ENCODE results near the gene ATP7A.
"Not testable (repeated sequence)": the region's sequence is repeated elsewhere in the genome, so short reads cannot be mapped to it uniquely, and the experiment has no call there.

ATP7A gene

DNA sequence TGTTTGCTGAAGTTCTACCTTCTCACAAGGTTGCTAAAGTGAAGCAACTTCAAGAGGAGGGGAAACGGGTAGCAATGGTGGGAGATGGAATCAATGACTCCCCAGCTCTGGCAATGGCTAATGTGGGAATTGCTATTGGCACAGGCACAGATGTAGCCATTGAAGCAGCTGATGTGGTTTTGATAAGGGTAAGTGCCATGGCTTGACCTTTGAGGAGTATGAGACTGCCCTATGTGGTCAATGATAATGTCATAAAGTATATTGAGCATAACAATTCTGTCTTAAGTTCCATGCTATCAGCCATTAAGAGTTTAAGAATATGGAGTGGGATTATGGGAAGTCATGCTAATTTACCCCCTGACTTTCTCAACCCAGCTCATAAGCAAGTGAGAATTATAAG lies 132.1 kb downstream of the ATP7A start:
- Mint-ChIP-seq H3K27me3 (no peaks in the 10 kb centered on the region), H3K4me3 (no peak overlapping the region), H3K9me3 (no peaks in the 10 kb centered on the region), H3K4me1 (ENCODE audit: low read depth) (peaks cover 6% of the 10 kb centered on the region), H3K27ac (no peak overlapping the region), H3K36me3 (ENCODE audit: low read depth) (peaks cover 10% of the 10 kb centered on the region)

DNA sequence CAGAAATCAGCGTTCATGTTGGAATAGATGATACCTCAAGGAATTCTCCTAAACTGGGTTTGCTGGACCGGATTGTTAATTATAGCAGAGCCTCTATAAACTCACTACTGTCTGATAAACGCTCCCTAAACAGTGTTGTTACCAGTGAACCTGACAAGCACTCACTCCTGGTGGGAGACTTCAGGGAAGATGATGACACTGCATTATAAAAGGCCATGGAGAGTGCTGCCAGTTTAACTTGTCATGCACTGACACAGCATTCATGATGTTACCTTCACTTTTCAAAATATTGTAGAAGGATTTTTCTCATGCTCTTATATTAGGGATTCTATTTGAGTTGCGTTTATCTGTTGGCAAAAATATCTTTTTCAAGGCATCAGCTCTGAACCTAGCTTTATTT lies 135.9 kb downstream of the ATP7A start:
- no peak overlapping the region for H3K4me3 Mint-ChIP-seq
- H3K36me3 Mint-ChIP-seq (ENCODE audit: low read depth): peaks cover 5% of the 10 kb centered on the region
- no peak overlapping the region for H3K27ac Mint-ChIP-seq
- no peaks in the 10 kb centered on the region for H3K9me3 Mint-ChIP-seq
- H3K27me3 Mint-ChIP-seq: no peaks in the 10 kb centered on the region
- H3K4me1 Mint-ChIP-seq (ENCODE audit: low read depth): peaks cover 6% of the 10 kb centered on the region

DNA sequence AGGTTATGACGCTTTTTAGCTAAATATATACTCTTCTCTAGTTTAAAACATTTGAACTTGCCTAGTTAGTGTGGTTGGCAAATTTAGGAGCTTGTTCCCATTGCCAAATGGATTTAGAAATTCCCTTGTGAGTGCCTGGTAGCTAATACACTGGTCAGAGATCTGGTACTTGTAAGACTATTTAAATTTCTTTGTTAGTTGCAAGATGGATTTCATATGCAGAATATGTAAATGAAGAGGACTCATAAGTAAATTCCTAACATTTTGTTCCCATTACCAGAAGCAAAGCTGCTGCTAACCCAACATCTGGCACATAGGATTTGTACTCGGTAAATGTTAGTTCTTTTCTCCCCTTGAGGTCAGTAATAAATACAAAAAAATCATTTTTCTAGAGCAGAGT lies 137.6 kb downstream of the ATP7A start:
- H3K36me3 Mint-ChIP-seq (ENCODE audit: low read depth): peaks cover 12% of the 10 kb centered on the region
- no peak overlapping the region for H3K27ac Mint-ChIP-seq
- no peaks in the 10 kb centered on the region for H3K27me3 Mint-ChIP-seq
- peaks cover 5% of the 10 kb centered on the region for H3K9me3 Mint-ChIP-seq
- H3K4me3 Mint-ChIP-seq: no peak overlapping the region
- no peaks in the 10 kb centered on the region for H3K4me1 Mint-ChIP-seq (ENCODE audit: low read depth)

DNA sequence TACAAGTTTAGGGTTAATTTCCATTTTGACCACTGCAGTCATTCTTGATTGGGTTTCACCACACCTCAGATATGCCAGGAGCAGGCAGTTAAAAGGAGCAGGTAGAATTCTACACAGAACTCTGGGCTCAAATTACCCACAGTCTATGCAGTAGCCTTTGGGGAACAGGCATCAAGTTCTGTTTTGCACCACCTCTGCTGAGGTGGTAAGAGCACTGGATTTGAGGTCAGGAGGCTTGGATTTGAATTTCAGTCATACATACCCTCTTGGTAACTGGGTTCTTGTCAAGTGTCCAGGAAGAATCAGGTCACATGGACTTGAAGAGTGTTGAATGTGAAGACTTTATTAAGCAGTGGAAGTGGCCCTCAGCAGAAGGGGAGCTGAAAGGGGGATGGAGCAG lies 153.2 kb downstream of the ATP7A start:
- H3K27ac Mint-ChIP-seq: no peak overlapping the region
- no peaks in the 10 kb centered on the region for H3K9me3 Mint-ChIP-seq
- no peaks in the 10 kb centered on the region for H3K36me3 Mint-ChIP-seq (ENCODE audit: low read depth)
- H3K4me3 Mint-ChIP-seq: no peak overlapping the region
- H3K27me3 Mint-ChIP-seq: no peaks in the 10 kb centered on the region
- peaks cover 19% of the 10 kb centered on the region for H3K4me1 Mint-ChIP-seq (ENCODE audit: low read depth)

DNA sequence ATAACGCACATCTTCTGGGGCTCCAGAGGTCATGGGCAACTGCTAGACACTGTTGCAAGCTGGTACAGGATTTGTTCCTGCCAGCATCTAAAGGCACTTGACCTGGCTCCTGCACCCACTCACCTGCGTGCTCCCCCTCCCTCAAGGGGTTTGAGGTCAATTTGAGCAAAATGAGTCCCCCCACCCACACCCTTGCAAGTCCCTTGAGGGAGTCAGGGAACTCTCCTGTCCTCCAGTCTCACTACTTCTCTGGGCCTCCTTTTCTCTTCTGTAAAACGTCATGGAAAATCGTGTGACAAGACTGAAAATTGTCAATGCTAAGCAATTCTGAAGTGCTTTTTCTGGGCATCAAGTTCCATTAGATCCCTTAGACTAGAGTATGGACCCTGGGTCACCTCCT lies 153.7 kb downstream of the ATP7A start:
- Mint-ChIP-seq H3K4me3 (no peak overlapping the region), H3K27me3 (no peaks in the 10 kb centered on the region), H3K9me3 (no peaks in the 10 kb centered on the region), H3K27ac (no peak overlapping the region), H3K36me3 (ENCODE audit: low read depth) (no peaks in the 10 kb centered on the region), H3K4me1 (ENCODE audit: low read depth) (peaks cover 19% of the 10 kb centered on the region)

DNA sequence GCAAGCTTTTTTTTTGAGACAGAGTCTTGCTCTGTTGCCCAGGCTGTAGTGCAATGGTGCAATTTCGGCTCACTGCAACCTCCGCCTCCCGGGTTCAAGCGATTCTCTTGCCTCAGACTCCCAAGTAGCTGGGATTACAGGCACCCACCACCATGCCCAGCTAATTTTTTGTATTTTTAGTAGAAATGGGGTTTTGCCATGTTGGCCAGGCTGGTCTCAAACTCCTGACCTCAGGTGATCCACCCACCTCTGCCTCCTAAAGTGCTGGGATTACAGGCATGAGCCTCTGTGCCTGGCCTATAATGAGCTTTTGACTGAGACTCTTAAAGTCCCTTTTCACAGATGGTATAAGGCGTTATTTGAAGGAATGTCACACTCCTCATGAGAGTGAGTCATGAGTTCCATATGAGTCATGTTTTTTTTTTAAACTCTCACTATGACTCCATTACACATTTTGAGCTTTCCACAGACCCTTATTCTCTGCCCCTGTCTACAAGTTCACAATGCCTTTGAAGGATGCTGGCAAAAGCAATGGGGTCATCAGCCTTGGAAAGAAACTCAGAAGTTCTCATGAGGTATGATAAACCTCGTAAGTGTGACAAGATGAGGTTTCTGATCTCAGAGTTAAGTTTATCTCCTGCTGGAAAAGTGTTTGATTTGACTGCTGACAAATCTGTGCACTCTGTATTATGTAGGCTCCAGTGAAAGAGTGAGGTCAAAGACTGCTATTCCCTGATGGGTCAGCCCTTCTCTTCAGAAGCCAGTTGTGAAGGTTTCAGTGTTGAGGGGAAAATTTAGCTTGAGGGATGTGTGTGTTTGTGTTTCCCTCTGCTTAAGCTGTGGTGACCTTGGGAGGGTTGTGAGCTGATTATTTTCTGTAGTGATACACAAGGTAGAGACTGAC lies 154.5 kb downstream of the ATP7A start:
- Mint-ChIP-seq H3K27ac (peak overlapping the region; percentile 92), H3K4me1 (ENCODE audit: low read depth) (peaks cover 19% of the 10 kb centered on the region)
- H3K4me3 Mint-ChIP-seq; H3K36me3 Mint-ChIP-seq (ENCODE audit: low read depth); H3K9me3 Mint-ChIP-seq; H3K27me3 Mint-ChIP-seq: not testable (repeated sequence)

DNA sequence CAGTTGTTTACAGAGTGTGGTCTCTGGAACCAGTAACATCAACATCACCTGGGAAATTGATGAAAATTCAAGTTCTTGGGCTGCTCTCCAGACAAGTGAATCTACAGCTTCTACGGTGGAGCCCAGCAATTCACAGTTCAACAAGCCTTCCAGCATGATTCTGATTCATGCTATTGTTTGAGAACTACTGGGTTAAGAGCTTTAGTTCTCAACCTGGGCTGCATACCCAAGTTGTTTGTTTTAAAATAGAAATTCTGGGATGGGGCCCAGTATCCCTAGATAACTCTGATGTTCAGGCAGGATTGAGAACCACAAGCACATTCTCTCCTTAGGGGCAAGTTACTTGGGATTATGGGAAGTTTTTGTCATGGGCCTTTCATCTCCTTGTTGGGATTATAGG lies 155.6 kb downstream of the ATP7A start:
- Mint-ChIP-seq H3K27me3 (no peaks in the 10 kb centered on the region), H3K9me3 (no peaks in the 10 kb centered on the region), H3K4me1 (ENCODE audit: low read depth) (peaks cover 19% of the 10 kb centered on the region), H3K27ac (peak overlapping the region; percentile 26), H3K36me3 (ENCODE audit: low read depth) (no peaks in the 10 kb centered on the region), H3K4me3 (no peak overlapping the region)

DNA sequence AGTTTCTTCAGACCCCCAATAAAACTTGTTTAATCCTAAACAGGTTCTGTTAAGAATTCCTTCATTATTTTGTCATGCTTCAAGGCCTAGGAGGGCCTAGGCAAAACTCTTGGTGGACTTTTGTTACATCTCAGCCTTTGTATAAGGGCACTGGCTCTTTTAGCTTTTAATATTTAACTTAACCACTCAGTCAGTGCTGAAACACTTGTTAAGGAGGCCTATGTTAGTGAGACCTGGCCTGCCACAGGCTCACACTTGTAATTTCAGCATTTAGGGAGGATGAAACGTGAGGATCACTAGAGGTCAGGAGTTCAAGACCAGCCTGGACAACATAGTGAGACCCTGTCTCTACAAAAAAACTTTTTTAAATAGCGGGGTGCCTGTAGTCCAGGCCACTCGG lies 160.8 kb downstream of the ATP7A start:
- Mint-ChIP-seq H3K36me3 (ENCODE audit: low read depth) (peaks cover 7% of the 10 kb centered on the region), H3K27me3 (no peaks in the 10 kb centered on the region), H3K4me3 (no peak overlapping the region), H3K27ac (no peak overlapping the region), H3K9me3 (peaks cover 8% of the 10 kb centered on the region), H3K4me1 (ENCODE audit: low read depth) (peaks cover 19% of the 10 kb centered on the region)

DNA sequence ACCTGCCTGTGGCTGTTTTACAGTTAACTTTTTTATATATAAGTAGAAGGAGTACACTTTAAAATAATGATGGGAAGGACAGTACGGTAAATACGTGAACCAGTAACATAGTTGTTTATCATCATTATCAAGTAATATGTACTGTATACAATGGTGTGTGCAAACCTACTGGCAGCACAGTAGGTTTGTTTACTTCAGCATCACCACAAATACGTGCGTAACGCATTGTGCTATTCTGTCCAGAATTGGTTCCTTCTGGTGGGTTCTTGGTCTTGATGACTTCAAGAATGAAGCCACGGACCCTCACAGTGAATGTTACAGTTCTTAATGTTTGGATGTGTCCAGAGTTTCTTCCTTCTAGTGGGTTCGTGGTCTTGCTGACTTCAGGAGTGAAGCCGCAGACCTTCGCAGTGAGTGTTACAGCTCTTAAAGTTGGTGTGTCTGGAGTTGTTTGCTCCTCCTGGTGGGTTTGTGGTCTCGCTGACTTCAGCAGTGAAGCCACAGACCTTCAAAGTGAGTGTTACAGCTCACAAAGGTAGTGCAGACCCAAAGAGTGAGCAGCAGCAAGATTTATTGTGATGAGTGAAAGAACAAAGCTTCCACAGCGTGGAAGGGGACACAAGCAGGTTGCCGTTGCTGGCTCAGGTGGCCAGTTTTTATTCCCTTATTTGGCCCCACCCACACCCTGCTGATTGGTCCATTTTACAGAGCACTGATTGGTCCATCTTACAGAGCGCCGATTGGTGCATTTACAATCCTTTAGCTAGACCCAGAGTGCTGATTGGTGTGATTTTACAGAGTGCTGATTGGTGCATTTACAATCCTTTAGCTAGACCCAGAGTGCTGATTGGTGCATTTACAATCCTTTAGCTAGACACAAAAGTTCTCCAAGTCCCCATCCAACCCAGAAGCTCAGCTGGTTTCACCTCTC lies 162.9 kb downstream of the ATP7A start:
- peak overlapping the region; percentile 63 for H3K4me3 Mint-ChIP-seq
- H3K27ac Mint-ChIP-seq: peak overlapping the region; percentile 26
- not testable (repeated sequence) for H3K27me3 Mint-ChIP-seq; H3K9me3 Mint-ChIP-seq; H3K36me3 Mint-ChIP-seq (ENCODE audit: low read depth)
- H3K4me1 Mint-ChIP-seq (ENCODE audit: low read depth): peaks cover 19% of the 10 kb centered on the region

DNA sequence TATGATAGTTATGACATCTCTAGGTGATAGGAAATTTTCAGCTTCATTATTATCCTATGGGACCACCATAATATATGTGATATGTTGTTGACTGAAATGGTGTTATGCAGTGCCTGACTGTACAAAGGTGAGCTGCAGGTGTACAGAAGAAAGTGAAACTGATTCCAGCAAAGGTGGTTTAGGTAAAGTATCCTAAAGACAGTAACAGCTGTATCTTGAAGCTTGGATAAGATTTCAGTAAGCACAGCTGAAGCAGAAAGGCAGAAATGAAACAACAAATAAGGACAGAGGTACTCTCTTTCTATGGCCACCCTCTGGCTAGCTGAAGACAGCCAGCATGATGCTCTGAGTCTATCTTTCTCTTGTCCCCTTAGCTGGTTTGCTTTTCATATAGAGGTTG lies 163.6 kb downstream of the ATP7A start:
- no peak overlapping the region for H3K27ac Mint-ChIP-seq
- peaks cover 7% of the 10 kb centered on the region for H3K36me3 Mint-ChIP-seq (ENCODE audit: low read depth)
- H3K4me3 Mint-ChIP-seq: no peak overlapping the region
- H3K9me3 Mint-ChIP-seq: peaks cover 8% of the 10 kb centered on the region
- H3K4me1 Mint-ChIP-seq (ENCODE audit: low read depth): peaks cover 19% of the 10 kb centered on the region
- H3K27me3 Mint-ChIP-seq: no peaks in the 10 kb centered on the region

DNA sequence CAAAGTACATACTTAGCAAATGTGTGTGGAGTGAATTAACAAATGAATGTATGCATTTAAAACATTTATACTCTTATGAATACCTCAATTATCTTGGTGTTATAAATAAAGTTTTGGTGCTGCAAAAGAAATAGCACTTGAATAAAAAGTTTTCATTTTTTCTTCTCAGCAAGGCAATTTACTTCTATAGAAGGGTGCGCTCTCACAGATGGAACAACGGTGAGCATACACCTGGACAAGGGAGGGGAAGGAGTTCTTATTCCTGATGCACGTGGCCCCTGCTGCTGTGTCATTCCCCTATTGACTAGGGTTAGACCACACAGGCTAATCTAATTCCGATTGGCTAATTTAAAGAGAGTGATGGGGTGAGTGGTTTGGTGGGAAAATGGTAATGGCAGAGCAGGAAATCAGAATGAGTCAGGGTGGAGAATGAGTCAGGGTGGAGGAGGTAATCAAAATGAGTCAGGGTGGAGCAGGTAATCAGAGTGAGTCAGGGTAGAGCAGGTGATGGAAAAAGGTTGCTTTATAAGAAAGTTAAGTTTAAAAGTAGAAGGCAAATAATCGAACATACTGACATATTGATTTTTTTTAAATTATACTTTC lies 165.4 kb downstream of the ATP7A start:
- peaks cover 8% of the 10 kb centered on the region for H3K9me3 Mint-ChIP-seq
- H3K4me1 Mint-ChIP-seq (ENCODE audit: low read depth): peaks cover 19% of the 10 kb centered on the region
- no peaks in the 10 kb centered on the region for H3K27me3 Mint-ChIP-seq
- H3K27ac Mint-ChIP-seq: peak overlapping the region; percentile 77
- peaks cover 7% of the 10 kb centered on the region for H3K36me3 Mint-ChIP-seq (ENCODE audit: low read depth)
- H3K4me3 Mint-ChIP-seq: no peak overlapping the region

DNA sequence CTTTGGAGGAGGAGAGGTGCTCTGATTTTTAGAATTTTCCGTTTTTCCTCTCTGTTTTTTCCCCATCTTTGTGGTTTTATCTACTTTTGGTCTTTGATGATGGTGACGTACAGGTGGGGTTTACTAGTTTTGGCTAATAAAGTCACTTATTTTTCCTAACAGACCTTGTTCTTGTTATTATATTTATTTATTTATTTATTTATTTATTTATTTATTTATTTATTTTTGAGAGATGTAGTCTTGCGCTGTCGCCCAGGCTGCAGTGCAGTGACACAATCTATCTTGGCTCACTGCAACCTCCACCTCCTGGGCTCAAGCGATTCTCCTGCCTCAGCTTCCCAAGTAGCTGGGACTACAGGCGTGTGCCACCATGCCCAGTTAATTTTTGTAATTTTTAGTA lies 170.9 kb downstream of the ATP7A start:
- not testable (repeated sequence) for H3K9me3 Mint-ChIP-seq; H3K27me3 Mint-ChIP-seq; H3K27ac Mint-ChIP-seq; H3K4me3 Mint-ChIP-seq; H3K4me1 Mint-ChIP-seq (ENCODE audit: low read depth); H3K36me3 Mint-ChIP-seq (ENCODE audit: low read depth)

DNA sequence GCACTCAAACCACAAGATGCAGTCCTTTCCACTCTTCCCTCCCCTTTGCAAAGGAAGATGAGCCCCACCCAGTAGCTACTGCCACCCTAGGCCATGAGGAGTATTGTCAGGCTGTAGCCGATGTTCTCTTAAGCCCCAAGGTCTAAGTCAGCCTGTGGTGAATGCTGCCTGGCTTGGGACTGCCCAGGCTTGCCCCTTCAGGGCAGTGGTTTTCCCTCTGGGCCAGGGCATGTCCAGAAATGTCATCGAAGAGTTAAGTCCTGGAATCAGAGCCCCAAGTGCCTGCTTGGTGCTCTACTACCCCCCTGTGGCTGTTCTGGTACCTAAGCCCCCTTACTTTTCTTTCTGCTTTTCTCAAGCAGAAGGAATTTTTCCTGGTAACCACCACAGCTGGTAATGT lies 181.8 kb downstream of the ATP7A start:
- Mint-ChIP-seq H3K27ac (no peak overlapping the region), H3K9me3 (peaks cover 4% of the 10 kb centered on the region), H3K4me1 (ENCODE audit: low read depth) (no peaks in the 10 kb centered on the region), H3K27me3 (no peaks in the 10 kb centered on the region), H3K4me3 (no peak overlapping the region), H3K36me3 (ENCODE audit: low read depth) (no peaks in the 10 kb centered on the region)

DNA sequence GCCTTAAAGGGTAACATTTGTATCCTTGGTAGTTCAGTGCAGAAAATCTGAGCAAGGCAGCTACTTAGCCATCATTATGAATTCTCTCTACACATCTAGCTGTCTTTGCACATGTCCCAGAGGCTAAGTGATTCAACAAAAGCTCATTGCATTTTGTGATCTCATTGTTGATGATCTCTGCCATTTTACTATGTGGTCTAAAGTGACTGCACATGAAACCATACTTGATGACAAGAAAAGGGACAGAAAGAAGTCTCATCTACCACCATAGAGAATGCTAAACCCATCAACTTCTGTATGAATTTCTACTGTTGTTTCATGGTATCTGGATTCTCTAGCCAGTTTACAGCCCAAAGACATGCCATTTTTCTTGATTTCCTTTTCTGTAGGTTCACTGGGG lies 187.6 kb downstream of the ATP7A start:
- Mint-ChIP-seq H3K27ac (no peak overlapping the region), H3K4me1 (ENCODE audit: low read depth) (peaks cover 13% of the 10 kb centered on the region)

More for the DNA sequence above, 187.6 kb downstream of the ATP7A start:
- no peaks in the 10 kb centered on the region for H3K27me3 Mint-ChIP-seq
- H3K9me3 Mint-ChIP-seq: no peaks in the 10 kb centered on the region
- no peaks in the 10 kb centered on the region for H3K36me3 Mint-ChIP-seq (ENCODE audit: low read depth)
- H3K4me3 Mint-ChIP-seq: no peak overlapping the region
